GM13976 (cell line): ENCODE results near the gene PARD3.

Experiments used
- DNase-seq: peaks from one replicate; pipeline ENCODE4 v3.0.0; 2012; ENCODE audit warnings: low spot score
- in situ Hi-C: fragments of 300-500 bp; cut with MboI; formaldehyde crosslinking; loops from one replicate; pipeline ENCODE4 v1.12.0; 2022; ENCODE audit warnings: low sequenced_read_pairs, mixed read lengths, inconsistent platforms; ENCODE audit not compliant: unreplicated experiment
- TF ChIP-seq, protein P1 (sequence below): IDR thresholded peaks from 2 replicates; pipeline ENCODE4 v1.5.1; 2012; ENCODE audit warnings: borderline replicate concordance, mild to moderate bottlenecking; ENCODE audit not compliant: insufficient read depth; ENCODE audit errors: extremely low read depth, missing control alignments, control extremely low read depth

The PARD3 gene

DNA sequence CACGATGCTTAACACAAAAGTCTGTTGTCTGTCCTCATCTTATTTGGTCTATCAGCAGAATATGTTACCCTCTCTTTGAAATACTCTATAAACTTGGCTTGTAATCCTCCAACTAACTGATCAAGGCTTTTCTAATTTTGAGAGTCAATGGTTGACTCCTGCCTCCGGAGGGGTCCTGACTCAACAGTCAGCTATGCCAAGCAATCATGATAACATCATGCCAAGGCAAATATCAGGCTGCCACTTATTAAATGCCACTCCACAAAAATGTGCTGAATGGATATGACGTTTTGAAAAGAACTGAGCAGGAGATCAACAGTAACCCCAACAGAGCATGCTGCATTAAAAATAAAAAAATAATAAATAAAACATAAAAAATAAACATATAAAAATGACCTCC lies 116.1 kb downstream of the PARD3 start:
- in situ Hi-C loops: no loop called here
- DNase-seq: no peak
- TF ChIP-seq, protein P1, sequence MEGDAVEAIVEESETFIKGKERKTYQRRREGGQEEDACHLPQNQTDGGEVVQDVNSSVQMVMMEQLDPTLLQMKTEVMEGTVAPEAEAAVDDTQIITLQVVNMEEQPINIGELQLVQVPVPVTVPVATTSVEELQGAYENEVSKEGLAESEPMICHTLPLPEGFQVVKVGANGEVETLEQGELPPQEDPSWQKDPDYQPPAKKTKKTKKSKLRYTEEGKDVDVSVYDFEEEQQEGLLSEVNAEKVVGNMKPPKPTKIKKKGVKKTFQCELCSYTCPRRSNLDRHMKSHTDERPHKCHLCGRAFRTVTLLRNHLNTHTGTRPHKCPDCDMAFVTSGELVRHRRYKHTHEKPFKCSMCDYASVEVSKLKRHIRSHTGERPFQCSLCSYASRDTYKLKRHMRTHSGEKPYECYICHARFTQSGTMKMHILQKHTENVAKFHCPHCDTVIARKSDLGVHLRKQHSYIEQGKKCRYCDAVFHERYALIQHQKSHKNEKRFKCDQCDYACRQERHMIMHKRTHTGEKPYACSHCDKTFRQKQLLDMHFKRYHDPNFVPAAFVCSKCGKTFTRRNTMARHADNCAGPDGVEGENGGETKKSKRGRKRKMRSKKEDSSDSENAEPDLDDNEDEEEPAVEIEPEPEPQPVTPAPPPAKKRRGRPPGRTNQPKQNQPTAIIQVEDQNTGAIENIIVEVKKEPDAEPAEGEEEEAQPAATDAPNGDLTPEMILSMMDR: no peak

DNA sequence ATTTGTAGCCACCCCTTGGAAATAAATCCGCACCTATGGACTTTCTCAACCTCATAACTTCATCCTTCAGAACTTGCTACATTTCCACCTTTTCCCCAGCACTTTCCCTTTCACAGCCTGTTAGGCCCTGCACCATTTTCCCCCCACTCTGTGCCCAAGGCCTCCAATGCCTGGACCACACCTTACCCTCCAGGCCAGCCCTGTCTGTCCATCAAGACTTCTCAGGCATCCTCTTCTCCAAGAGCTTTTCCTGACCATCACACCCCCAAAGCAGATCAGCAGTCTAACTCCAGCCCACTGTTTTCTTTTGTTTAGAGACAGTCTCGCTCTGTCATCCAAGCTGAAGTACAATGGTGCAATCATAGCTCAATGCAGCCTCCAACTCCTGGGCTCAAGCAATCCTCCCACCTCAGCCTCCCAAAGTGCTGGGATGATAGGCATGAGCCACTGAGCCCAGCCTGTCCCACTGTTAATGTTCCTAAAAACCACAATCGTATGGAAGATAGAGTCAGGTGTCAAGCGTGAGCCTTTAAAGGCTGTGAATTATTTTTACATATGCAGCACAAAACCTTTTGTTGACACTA lies 116.8 kb downstream of the PARD3 start:
- in situ Hi-C loops: no loop called here
- TF ChIP-seq, protein P1: no peak
- DNase-seq: no peak

DNA sequence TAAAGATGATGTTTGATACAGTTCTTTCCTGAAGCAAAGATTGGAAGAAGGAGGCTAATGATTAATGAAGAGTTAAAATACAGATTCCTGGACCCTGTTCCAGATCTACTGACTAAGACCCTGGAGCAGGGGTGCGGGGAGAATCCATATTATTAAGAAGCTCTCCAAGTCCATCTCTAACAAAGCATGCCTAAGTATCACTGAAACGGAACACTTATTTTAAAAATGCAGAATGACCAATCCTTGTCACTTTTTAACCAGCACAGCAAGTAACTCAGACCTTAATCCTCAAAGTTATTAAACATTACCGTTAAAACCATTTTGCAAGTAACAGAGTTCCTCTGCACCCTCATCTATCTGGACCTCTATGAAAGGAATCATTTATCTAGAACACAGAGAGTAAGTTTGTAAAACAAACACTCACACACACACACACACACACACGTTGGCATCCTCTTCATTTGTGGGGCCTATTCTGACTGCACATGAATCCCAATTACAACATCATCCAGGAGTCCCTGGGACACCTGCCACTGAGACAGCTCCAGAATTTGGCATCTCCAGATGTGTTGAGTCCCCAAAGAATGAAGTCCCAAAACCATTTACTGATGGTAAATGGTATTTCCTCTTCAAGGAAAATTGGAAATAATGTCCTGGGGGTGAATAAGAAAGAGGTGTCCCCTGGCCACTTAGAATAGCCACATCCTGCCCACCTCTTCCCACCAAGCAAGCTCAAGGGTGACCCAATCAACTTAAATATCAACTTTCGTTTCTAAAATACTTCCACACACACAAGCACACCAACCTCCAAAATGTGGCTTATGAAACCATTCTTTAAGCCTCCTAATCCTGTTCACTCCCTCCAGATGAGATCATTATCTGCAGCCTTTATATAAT lies 117.5 kb downstream of the PARD3 start:
- TF ChIP-seq, protein P1: no peak
- no peak for DNase-seq
- in situ Hi-C loops: no loop called here

DNA sequence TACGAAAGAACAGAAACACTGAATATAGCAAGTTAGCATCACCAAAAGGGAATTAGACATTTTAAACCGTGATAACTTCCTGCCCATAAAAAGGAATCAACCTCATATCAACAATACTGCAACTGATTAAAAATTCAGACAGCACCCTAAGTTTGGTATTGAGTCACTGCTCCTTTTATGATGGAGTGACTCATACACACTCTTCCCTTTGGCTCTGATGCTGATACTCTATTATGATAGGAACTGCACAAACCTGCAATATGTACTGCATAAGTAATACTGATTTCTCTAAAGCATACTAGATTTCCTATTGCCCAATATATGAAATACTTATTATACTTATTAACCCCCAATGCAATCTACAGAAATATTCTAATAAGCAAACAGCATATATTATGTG lies 118.7 kb downstream of the PARD3 start:
- DNase-seq: no peak
- in situ Hi-C loops: no loop called here
- TF ChIP-seq, protein P1: no peak

DNA sequence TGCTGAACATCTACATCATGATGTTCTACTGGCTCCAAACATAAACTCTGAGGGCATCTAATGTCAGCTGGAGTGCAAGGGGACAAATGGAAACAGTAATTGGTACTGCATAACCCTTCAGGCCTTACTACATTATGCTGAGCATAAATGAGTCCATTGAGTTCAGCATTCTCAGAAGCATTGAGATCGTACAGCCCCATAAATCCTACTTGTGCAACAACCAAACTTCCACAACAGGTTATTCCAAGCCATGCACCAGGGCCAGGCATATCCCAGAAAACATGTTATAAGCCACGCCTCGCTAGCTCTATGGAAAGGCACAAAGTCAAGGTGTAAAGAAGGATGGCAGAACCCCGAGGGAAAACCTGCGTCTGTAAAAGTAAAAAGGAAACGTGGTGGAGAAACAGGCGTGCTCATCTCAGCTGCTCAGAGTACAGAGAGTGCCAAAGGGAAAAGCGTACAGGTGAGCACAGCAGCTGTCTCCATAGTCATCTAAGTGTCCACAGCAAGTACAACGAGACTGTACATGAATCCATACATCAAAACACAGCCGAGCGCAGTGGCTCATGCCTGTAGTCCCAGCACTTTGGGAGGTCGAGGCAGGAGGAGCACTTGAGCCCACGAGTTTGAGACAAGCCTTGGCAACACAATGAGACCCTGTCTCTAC lies 124.6 kb downstream of the PARD3 start:
- DNase-seq: no peak
- TF ChIP-seq, protein P1: no peak
- in situ Hi-C loops: no loop called here

DNA sequence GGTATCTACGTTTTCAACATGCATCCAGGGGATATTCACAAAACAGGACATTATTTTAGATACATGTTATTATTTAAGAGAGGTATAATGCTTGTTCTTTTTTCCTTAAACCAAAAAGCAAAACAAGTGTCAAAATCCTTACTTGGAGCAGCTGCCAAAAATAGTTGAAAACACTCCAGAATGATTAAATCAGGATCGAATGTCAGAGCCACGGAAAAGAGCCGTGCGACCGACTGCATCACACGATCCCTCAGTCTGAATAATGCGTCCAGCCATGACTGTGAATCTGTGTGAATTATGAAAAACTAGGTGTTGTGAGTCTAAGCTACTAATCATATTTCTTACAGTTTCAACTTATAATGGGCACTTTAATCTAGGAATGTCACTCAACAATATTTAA lies 126.0 kb downstream of the PARD3 start:
- TF ChIP-seq, protein P1: no peak
- in situ Hi-C loops: no loop called here
- no peak for DNase-seq
